ENCODE data around the gene BTBD9. TPM values are rescaled to one million over a fixed set of nuclear protein-coding genes. Genes with fewer than 3 reads are reported as not detected.

The BTBD9 gene
- total RNA-seq, 1 experiment from 2014 or later = 12.5 TPM

GRCh38 chr6:38164131-38164481 is 475.6 kb downstream of the BTBD9 start:
- Mint-ChIP-seq H3K4me1 (ENCODE audit: insufficient read depth, unreplicated experiment) (no peaks in the 10 kb centered on the region), H3K27ac (ENCODE audit: low read depth, unreplicated experiment) (no peak overlapping the region), H3K27me3 (ENCODE audit: insufficient read depth, unreplicated experiment) (no peaks in the 10 kb centered on the region), H3K36me3 (ENCODE audit: insufficient read depth, unreplicated experiment) (peaks cover 2% of the 10 kb centered on the region), H3K4me3 (ENCODE audit: unreplicated experiment) (no peak overlapping the region), H3K9me3 (ENCODE audit: unreplicated experiment) (no peaks in the 10 kb centered on the region)
- intact Hi-C loops (cut with micrococcal nuclease) = no loop called here
- TF ChIP-seq CTCF (IDR thresholded peaks at IDR 0.05; ENCODE audit: unreplicated experiment) = no peak
- no peak for DNase-seq (ENCODE audit: unreplicated experiment)
- ChIA-PET CTCF (no interaction called here), POLR2A (interaction anchor here (0.6 kb wide), 1 partner anchor 578 kb away, joined by 3 read pairs; no protein-coding TSS in a partner anchor)
- BruUV-seq (replicated peaks) = no TSS peak

DNA sequence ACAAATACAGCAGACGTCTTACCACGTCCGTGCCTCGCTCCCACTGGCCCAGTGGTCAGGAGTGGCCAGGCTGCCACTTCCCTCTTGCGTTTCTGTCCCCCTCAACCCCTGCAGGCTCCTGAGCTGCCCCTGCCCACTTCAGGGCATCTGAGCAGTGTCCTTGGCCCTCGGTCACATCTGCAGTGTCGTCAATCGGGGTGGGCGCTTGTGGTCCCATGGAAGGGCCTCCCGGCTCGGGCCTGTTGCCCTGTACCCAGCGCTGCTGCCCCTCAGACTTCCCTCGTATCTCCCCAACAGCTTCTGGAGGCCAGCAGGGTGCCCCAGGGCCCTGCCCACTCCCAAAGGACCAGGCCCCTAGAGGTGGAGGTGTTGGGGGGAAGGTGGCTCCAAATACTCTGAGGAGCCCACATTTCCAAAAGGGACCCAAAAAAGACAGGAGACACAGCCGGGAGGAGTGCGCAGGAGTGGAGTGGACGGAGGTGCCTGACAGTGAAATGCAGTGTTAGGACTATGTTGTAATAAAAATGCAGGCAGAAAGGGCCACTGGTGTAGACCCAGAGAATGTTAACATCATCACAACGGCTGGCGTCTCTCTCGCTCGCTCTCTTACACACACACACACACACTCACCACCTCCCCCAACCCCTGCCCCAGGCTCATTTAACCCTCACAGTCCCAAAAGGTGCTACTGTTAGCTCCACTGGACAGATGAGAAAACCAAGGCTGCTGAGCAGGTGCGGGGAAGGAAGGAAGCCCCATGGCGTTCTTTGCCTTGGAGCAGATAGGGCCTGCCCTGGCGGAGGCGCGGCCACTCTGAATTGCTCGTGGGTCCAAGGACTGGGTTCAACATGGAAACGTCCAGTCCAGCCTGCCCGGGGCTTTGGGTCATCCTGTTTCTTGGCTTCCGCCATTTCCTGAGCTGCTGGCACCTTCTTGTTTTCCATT is 476.3 kb downstream of the BTBD9 start:
- ChIA-PET POLR2A (no interaction called here), CTCF (interaction anchor here (0.7 kb wide), 1 partner anchor 130 kb away, joined by 3 read pairs; no protein-coding TSS in a partner anchor)
- Mint-ChIP-seq H3K4me1 (ENCODE audit: insufficient read depth, unreplicated experiment) (no peaks in the 10 kb centered on the region), H3K4me3 (ENCODE audit: unreplicated experiment) (no peak overlapping the region), H3K27me3 (ENCODE audit: insufficient read depth, unreplicated experiment) (no peaks in the 10 kb centered on the region), H3K36me3 (ENCODE audit: insufficient read depth, unreplicated experiment) (no peaks in the 10 kb centered on the region), H3K27ac (ENCODE audit: low read depth, unreplicated experiment) (no peak overlapping the region), H3K9me3 (ENCODE audit: unreplicated experiment) (no peaks in the 10 kb centered on the region)
- DNase-seq (ENCODE audit: unreplicated experiment) = no peak
- no TSS peak for BruUV-seq (replicated peaks)
- no peak for TF ChIP-seq CTCF (IDR thresholded peaks at IDR 0.05; ENCODE audit: unreplicated experiment)
- intact Hi-C loops (cut with micrococcal nuclease) = no loop called here

- ChIA-PET CTCF (interaction anchor here (0.7 kb wide), 1 partner anchor 129 kb away, joined by 3 read pairs; no protein-coding TSS in a partner anchor), POLR2A (interaction anchor here (0.6 kb wide), 1 partner anchor 38 kb away, joined by 4 read pairs; no protein-coding TSS in a partner anchor)
- H3K36me3 Mint-ChIP-seq (ENCODE audit: insufficient read depth, unreplicated experiment) = no peaks in the 10 kb centered on the region
- H3K27ac Mint-ChIP-seq (ENCODE audit: low read depth, unreplicated experiment) = no peak overlapping the region
- BruUV-seq (replicated peaks) = no TSS peak
- H3K27me3 Mint-ChIP-seq (ENCODE audit: insufficient read depth, unreplicated experiment) = no peaks in the 10 kb centered on the region
- no peak for TF ChIP-seq CTCF (IDR thresholded peaks at IDR 0.05; ENCODE audit: unreplicated experiment)
- no peaks in the 10 kb centered on the region for H3K4me1 Mint-ChIP-seq (ENCODE audit: insufficient read depth, unreplicated experiment)
- DNase-seq (ENCODE audit: unreplicated experiment) = no peak
- no peaks in the 10 kb centered on the region for H3K9me3 Mint-ChIP-seq (ENCODE audit: unreplicated experiment)
- intact Hi-C loops (cut with micrococcal nuclease) = no loop called here
- H3K4me3 Mint-ChIP-seq (ENCODE audit: unreplicated experiment) = no peak overlapping the region
Observed at GRCh38 chr6:38162493-38163185, 477.1 kb downstream of the BTBD9 start.
